Lower leg skin (tissue), 4 donors: Measurements from ENCODE around the gene NR5A2. TPM values are rescaled to one million over a fixed set of nuclear protein-coding genes. Genes with fewer than 3 reads are reported as not detected.

Source experiments
- DNase-seq, 2 donors: peaks; one replicate each; pipeline ENCODE4 v3.0.0-alpha.2; 2019; ENCODE audit warnings: low spot score in 2 of 2
- H3K4me3 ChIP-seq: fragments of 200-600 bp; sonication (generic); 2 replicates; pipeline ENCODE4 v1.5.1; 2017; ENCODE audit warnings: mild to moderate bottlenecking, low read depth; ENCODE audit not compliant: poor library complexity, severe bottlenecking
- POLR2A ChIP-seq, 2 donors: fragments of 450-650 bp; IDR thresholded peaks; one replicate each; pipeline ENCODE4 v1.6.1; 2016 to 2017; ENCODE audit warnings: antibody characterized with exemption in 2 of 2, mild to moderate bottlenecking in 1 of 2, moderate library complexity in 1 of 2
- WGBS, 2 donors: methylation state at CpG; one replicate each; pipeline ENCODE4 v1.1.5; 2018; 5-methylcytosine and 5-hydroxymethylcytosine counted together
- intact Hi-C: fragments of 100-400 bp; cut with DNase I; formaldehyde crosslinking; loops from one replicate; pipeline ENCODE4 v1.15.0; 2023; ENCODE audit warnings: low total_unique reads
- total RNA-seq, 4 donors: library from RNA; depleted of rRNA; stranded (reverse); fragments of >200 nt; gene quantifications; one replicate each; pipeline ENCODE4 v1.1.0, GENCODE V29; 2016
- TF ChIP-seq, protein P1 (sequence below), 3 donors: fragments of 450-650 bp; IDR thresholded peaks; one replicate each; pipeline ENCODE4 v1.5.1; 2016; ENCODE audit warnings: antibody characterized with exemption in 3 of 3, mild to moderate bottlenecking in 3 of 3, moderate library complexity in 2 of 3

Gene NR5A2
- total RNA-seq, 4 donors from 2014 or later = 0.59 to 2.4 (median 1.2) TPM

DNA sequence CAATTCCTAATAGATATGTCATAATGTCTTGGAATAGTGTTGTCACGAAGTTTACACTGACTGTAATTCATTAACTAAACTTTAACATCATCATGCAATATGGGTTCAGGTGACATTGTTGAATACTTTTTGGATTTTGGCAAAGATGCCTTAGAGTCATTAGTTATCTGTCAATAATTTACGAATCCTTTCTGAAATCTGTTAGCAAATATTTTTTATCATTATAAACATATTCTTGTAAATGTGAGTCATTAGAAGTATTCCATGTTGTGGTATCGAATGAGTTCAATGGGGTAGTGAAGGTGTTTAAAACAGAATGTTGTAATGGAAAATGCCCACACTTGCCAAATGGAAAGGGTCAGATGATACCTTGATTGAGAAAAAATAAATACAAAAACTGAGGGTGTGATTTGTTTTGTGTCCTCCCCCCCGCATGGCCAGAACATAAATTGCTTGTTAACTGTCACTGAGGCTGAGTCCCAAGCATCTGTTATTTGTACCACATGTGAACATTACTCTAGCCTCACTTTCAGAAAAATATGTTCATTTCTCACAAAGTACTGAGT is 5.2 kb upstream of the NR5A2 start:
- TF ChIP-seq, protein P1, sequence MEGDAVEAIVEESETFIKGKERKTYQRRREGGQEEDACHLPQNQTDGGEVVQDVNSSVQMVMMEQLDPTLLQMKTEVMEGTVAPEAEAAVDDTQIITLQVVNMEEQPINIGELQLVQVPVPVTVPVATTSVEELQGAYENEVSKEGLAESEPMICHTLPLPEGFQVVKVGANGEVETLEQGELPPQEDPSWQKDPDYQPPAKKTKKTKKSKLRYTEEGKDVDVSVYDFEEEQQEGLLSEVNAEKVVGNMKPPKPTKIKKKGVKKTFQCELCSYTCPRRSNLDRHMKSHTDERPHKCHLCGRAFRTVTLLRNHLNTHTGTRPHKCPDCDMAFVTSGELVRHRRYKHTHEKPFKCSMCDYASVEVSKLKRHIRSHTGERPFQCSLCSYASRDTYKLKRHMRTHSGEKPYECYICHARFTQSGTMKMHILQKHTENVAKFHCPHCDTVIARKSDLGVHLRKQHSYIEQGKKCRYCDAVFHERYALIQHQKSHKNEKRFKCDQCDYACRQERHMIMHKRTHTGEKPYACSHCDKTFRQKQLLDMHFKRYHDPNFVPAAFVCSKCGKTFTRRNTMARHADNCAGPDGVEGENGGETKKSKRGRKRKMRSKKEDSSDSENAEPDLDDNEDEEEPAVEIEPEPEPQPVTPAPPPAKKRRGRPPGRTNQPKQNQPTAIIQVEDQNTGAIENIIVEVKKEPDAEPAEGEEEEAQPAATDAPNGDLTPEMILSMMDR (IDR thresholded peaks at IDR 0.05) = no peak
- TF ChIP-seq POLR2A (IDR thresholded peaks at IDR 0.05) = no peak
- DNase-seq = no peak
- intact Hi-C loops = no loop called here

DNA sequence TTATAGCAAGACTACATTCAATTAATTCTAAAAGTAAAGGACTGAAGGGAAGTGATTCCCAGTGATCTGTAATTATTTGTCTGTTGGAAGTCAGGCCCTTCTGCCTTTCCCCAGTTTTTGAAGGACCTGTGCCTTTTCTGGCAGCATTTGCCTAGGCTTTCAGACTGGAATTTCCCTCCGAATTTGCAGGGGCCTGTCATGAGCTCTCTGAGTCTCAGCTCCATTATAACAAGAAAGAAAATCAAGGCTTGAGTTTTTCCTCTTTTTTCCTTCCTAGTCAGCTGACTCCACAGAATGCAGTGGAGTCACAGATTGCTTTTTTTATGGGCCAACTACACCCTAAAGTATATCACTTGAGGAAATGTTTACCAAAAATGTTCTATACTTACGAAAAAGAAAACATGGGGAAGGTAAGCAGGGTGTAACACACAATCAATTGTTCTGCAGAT is 1.1 kb downstream of the NR5A2 start:
- intact Hi-C loops = no loop called here
- no peak for TF ChIP-seq POLR2A (IDR thresholded peaks at IDR 0.05)
- TF ChIP-seq, protein P1 (IDR thresholded peaks at IDR 0.05) = no peak
- H3K4me3 ChIP-seq = no peak overlapping the region
- no peak for DNase-seq
- 11 to 12% methylated on average over 2 of the region's 2 CpGs for WGBS, 2 donors

More for the DNA sequence above, 5.2 kb upstream of the NR5A2 start:
- WGBS, 2 donors = 62 to 74% methylated on average over 4 of the region's 4 CpGs
- no peak overlapping the region for H3K4me3 ChIP-seq

DNA sequence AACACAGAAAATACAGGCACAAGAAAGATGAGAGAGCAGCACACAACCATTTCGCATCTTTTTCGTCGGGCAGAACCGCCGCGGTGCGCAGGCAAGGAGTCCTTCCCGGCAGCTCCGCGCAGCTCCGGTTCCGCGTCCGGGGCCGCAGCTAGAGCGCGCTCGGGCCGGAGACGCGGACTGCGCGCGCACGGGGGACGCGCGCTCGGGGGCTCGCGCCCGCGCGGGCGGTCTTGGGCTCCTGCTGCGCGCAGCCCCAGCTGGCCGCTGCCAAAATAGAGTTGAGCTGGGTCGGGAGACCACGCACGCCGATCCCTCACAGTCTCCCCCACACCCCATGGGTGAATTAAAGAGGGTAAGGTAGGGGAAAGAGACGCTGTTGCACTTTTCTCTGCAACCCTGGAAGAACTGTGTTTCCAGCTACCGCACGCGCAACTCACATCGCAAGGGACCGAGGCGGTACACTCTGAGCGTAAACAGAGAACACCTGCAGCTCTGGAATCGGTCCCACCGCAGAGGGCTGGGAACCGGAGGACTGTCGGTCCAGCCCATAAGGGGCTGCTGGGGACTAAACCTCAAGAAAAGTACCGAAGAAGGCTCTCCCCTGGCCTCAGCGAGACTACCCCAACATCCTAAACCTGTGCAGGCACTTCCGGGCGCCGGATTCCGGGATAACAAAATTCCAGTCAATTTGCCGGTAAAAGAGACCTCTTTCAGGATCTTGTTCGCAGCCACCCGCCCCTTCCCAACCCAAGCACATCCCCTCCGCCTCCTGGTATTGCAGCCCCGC is 1.7 kb downstream of the NR5A2 start:
- no peak for TF ChIP-seq POLR2A (IDR thresholded peaks at IDR 0.05)
- TF ChIP-seq, protein P1 (IDR thresholded peaks at IDR 0.05) = no peak
- intact Hi-C loops = no loop called here
- DNase-seq = no peak
- 4% methylated on average over 50 to 57 of the region's 65 CpGs for WGBS, 2 donors
- H3K4me3 ChIP-seq = no peak overlapping the region

DNA sequence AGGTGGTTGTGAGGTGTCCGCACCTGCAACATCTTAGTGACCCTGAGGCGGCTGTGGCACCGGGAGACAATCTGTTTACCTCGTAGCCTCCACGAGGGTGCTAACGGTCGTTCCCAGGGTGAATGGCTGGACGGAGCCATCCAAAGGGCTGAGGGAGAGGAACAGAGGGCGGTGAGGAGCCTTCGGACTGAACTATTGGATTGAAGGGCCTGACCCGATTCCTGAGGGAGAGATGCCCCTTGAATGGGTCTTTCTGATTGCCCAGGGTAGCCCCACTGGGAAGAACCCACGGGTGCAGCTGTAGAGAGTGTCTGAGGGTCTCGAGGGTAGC is 2.3 kb downstream of the NR5A2 start:
- intact Hi-C loops = no loop called here
- H3K4me3 ChIP-seq = no peak overlapping the region
- DNase-seq = no peak
- 15 to 20% methylated on average over 12 to 13 of the region's 13 CpGs for WGBS, 2 donors
- TF ChIP-seq, protein P1 (IDR thresholded peaks at IDR 0.05) = no peak
- TF ChIP-seq POLR2A (IDR thresholded peaks at IDR 0.05) = no peak

DNA sequence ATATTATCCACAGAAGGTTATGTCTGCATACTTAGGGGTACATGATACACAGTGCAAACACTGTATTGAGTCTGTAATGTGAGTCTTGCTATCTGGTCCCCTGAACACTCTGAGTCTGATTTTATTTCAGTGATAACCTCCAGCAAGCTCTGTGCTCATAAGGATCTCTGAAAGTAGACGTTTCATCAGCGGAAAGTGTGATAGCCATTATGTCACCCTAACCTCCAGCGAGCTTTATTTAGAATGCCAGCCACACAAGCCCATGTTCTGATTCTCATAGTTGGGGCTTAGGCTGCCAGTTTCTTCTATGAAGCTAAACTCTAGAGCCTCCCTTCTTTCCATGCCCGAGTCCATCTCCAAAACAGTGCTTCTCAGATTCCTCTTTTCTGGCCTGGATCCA is 3.3 kb downstream of the NR5A2 start:
- DNase-seq = no peak
- no peak overlapping the region for H3K4me3 ChIP-seq
- intact Hi-C loops = no loop called here
- TF ChIP-seq POLR2A (IDR thresholded peaks at IDR 0.05) = no peak
- TF ChIP-seq, protein P1 (IDR thresholded peaks at IDR 0.05) = no peak
- WGBS, 2 donors = 46 to 79% methylated on average over 4 of the region's 4 CpGs
